SK-N-MC (cell line): ENCODE results near the gene SLC6A1.

Source experiments
- DNase-seq: peaks from one replicate; pipeline ENCODE4 v3.0.0-alpha.2; 2011; ENCODE audit warnings: low read depth, low spot score
- H3K27ac ChIP-seq: fragments of 200-600 bp; sonication (generic); 2 replicates; pipeline ENCODE4 v1.5.1; 2016; ENCODE audit warnings: mixed run types
- H3K36me3 ChIP-seq: fragments of 200-600 bp; sonication (generic); 2 replicates; pipeline ENCODE4 v1.6.1; 2017; ENCODE audit warnings: antibody characterized with exemption, low read length, mixed read lengths; ENCODE audit not compliant: insufficient read depth
- H3K4me3 ChIP-seq: fragments of 200-600 bp; sonication (generic); 2 replicates; pipeline ENCODE4 v1.5.1; 2016
- H3K9ac ChIP-seq: fragments of 200-600 bp; sonication (generic); 2 replicates; pipeline ENCODE4 v1.8.0; 2017; ENCODE audit warnings: mixed run types, mixed read lengths; ENCODE audit not compliant: insufficient read length
- H3K9me3 ChIP-seq: fragments of 200-600 bp; sonication (generic); 2 replicates; pipeline ENCODE4 v1.6.1; 2017; ENCODE audit warnings: low read depth, mild to moderate bottlenecking, antibody characterized with exemption, low read length, moderate library complexity, mixed read lengths
- EZH2 ChIP-seq: fragments of 200-600 bp; sonication (generic); IDR thresholded peaks from one replicate; pipeline ENCODE4 v1.6.1; 2017; ENCODE audit warnings: antibody characterized with exemption
- FOXP2 ChIP-seq: optimal IDR thresholded peaks from 2 replicates; pipeline ENCODE3; 2011; ENCODE audit warnings: mild to moderate bottlenecking, moderate library complexity; ENCODE audit not compliant: insufficient read depth; ENCODE audit errors: extremely low read length, control extremely low read depth
- POLR2AphosphoS5 ChIP-seq: IDR thresholded peaks from 2 replicates; pipeline ENCODE4 v1.6.1; 2012; ENCODE audit warnings: mild to moderate bottlenecking, low read depth, low read length, borderline replicate concordance

The SLC6A1 gene

DNA sequence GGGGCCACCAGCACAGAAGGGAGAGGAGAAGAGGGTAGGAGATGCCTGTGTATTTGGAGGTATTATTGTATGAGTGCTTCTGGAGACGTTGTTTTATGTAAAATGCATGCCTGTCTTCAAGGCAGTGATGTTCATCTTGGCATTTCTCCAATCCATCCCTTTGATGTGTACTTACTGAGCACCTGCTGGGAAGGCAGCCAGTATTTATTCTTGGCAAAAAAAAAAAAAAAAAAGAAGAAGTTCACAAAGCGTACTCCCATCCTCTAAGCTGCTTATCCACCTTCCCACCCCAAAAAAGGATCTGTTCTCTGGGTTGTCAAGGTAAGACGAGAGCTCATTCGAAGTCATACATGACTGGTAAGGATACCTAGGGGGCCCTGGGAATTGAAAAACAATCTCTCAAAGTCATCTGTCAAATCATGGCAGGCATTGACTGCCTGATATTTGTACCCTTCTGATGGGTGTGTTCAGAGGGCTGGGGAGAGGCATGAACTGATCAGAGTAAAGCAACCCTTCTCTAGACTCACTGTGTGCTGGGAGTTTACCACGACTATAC lies 30.0 kb upstream of the SLC6A1 start:
- no peak overlapping the region for H3K27ac ChIP-seq
- DNase-seq = no peak
- TF ChIP-seq FOXP2 (no peak), EZH2 (no peak), POLR2AphosphoS5 (no peak)

DNA sequence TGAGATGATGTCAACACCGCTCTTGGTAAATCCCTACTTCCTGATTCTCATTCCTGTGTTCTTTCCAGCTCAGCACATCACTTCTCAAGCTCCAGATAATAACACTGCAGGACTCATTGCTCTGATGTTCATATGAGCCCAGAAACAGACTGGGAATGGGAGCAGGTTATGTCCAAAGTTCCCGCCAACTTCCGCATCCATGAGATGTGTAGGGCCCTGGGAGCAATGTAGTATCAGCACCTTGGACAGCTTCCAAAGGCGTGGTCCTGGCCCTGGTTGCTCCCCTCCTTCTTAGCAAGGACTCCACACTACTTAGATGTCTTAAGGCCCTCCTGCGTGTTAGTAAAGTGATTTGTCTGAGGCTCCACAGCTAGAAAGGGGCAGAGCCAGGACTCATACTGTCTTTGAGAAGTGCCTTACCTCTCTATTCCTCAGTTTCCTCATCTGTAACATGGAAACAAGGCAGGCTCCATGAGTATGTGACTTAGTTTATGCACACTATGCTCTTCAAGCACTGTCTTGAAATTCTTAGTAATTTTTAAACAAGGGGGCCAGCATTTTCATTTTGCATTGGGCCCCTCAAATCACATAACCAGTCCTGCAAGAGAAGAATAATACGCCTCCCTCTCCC lies 27.9 kb upstream of the SLC6A1 start:
- no peaks in the 10 kb centered on the region for H3K36me3 ChIP-seq
- H3K27ac ChIP-seq = no peak overlapping the region
- TF ChIP-seq POLR2AphosphoS5 = no peak
- no peak for TF ChIP-seq FOXP2
- TF ChIP-seq EZH2 = no peak
- H3K4me3 ChIP-seq = no peak overlapping the region
- no peaks in the 10 kb centered on the region for H3K9me3 ChIP-seq
- peak; percentile 0 for DNase-seq
- H3K9ac ChIP-seq = no peak overlapping the region

More for the DNA sequence above, 30.0 kb upstream of the SLC6A1 start:
- Histone ChIP-seq H3K36me3 (no peaks in the 10 kb centered on the region), H3K9ac (no peak overlapping the region), H3K9me3 (no peaks in the 10 kb centered on the region), H3K4me3 (no peak overlapping the region)

DNA sequence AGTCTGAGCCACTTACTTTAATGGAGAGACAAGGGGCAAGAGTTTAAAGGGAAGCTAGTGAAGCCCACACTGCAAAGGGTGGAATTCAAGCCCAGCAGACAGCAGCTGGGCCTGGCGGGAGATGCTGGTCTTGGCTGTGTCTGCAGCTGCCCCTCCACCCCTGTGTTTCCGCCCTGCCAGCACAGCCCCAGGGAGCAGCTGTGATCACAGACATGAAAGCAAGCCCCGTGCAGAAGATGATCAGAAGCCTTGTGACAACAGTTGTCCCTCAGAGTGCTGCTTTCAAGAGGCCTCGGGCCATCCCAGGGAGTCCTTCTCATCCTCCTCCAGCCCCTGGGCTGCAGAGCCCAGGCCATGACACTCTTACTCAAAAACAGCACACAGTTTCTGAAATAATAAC lies 24.1 kb upstream of the SLC6A1 start:
- no peak for DNase-seq
- H3K36me3 ChIP-seq = no peaks in the 10 kb centered on the region
- no peak overlapping the region for H3K4me3 ChIP-seq
- TF ChIP-seq POLR2AphosphoS5 = no peak
- no peak for TF ChIP-seq EZH2
- TF ChIP-seq FOXP2 = no peak
- no peak overlapping the region for H3K9ac ChIP-seq
- no peak overlapping the region for H3K27ac ChIP-seq
- no peaks in the 10 kb centered on the region for H3K9me3 ChIP-seq

DNA sequence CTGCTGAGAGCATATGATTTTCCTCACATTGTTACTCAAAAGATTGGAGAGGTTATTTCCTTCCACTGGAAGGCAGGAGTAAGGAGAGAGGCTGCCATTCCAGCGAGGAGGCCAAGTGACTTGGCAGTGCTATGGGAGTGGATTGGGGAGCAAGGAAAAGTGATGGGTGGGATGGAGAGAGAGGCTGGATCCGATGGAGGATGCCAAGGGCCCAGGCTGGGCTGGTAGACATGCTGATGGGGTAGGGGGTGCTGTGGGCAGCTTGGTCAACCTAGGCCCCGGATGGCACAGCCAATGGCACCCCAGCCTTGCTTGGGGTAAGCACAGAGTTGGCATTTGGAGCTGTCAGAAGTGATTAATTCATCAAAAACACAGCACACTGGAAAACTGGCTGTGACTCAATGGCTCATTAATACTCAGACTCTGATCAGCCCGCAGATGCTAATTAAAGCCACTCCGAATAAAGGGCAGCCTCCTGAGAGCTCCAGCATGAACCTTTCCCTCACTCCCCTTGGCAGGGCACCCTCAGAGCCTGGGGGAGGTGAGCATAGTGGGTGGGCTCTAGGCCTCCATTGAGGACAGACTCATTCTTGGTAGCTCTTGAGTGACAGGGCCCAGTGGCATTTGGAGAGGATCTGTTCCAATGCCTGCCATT lies 22.1 kb upstream of the SLC6A1 start:
- TF ChIP-seq FOXP2 (no peak), POLR2AphosphoS5 (no peak), EZH2 (no peak)
- DNase-seq = no peak
- H3K36me3 ChIP-seq = no peaks in the 10 kb centered on the region
- no peaks in the 10 kb centered on the region for H3K9me3 ChIP-seq
- H3K9ac ChIP-seq = no peak overlapping the region
- no peak overlapping the region for H3K27ac ChIP-seq
- no peak overlapping the region for H3K4me3 ChIP-seq

DNA sequence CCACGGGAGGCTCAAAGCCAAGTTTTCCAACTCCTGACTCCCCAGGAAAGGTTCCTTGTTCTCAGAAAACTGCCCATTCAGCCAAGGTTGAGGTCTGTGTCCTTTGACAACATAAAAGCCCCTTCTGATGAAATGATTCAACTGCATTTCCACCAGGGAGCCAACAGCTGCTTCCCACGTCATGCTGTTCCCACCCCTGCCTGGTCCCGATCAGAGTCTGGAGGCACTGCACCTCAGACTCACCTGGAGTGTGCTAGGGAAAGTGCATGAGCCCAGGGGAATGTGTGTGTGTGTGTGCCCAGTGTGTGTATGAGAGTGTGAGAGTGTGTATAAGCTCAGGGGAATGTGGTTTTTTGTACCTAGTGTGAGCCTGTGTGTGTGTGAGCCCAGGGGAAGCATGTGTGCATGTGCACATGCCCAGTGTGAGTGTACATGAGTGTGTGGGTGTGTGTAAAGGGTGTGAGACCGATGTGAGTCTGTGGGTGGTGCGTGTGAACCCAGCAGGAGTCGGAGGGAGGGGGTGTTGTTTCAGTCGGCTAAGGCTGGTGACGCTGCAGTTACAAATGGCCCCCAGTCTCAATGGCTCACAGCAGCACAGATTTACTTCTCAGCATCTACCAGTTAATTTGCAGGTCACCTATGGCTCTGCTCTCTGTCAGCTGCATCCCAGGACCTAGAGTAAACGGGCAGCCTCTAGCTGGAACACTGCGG lies 20.3 kb upstream of the SLC6A1 start:
- H3K27ac ChIP-seq = no peak overlapping the region
- no peak overlapping the region for H3K4me3 ChIP-seq
- no peaks in the 10 kb centered on the region for H3K36me3 ChIP-seq
- TF ChIP-seq POLR2AphosphoS5 (no peak), FOXP2 (no peak), EZH2 (no peak)
- H3K9me3 ChIP-seq = no peaks in the 10 kb centered on the region
- H3K9ac ChIP-seq = no peak overlapping the region
- no peak for DNase-seq

DNA sequence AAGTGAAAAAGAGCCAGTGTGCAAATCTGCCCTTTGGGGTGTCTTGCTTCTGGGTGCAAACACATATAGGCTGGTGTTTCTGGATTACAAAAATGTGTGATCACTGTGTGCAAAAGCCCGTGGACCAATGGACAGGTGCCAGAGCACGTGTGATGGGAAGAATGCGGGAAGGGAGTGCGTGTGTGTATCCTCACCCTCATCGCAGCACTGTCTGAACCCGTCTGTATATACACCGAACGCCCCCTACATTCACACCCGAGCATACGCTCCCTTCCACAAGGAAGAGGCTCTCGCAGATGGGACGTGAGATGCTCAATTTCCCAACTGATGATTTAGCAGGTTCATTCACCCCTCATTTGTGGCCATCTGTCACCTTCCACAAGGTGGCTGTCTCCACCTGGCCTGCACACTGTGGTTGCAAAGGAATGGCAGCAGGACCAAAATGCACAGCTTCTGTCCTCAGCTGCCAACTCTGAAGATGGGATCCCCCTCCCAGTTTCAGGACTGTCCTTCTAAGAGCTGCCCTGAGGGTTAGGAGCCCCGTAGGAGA lies 19.4 kb upstream of the SLC6A1 start:
- H3K9me3 ChIP-seq = no peaks in the 10 kb centered on the region
- H3K9ac ChIP-seq = no peak overlapping the region
- H3K4me3 ChIP-seq = no peak overlapping the region
- no peak overlapping the region for H3K27ac ChIP-seq
- H3K36me3 ChIP-seq = no peaks in the 10 kb centered on the region
- TF ChIP-seq FOXP2 = no peak
- TF ChIP-seq POLR2AphosphoS5 = no peak
- TF ChIP-seq EZH2 = no peak
- no peak for DNase-seq

DNA sequence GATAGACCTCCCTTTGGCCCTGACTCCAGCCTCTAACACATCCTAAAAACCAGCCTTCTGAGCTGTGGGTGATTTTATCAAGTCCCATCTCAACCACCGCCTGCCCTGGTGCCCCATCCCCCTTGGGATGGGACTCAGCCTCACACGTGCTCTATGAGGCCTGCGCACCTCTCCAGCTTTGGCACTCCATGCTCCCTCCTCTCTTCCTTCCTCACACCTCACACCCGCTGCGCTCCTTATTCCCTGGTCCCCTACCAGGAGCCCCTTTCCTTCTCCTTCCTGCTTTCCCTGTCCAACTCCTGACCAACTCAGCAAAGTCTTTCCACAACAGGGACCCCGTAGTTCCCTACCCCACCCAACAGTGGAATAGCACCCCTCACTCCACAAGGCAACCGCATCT lies 18.4 kb upstream of the SLC6A1 start:
- Histone ChIP-seq H3K4me3 (no peak overlapping the region), H3K27ac (no peak overlapping the region), H3K36me3 (no peaks in the 10 kb centered on the region), H3K9ac (no peak overlapping the region), H3K9me3 (no peaks in the 10 kb centered on the region)
- TF ChIP-seq FOXP2 (no peak), POLR2AphosphoS5 (no peak), EZH2 (no peak)
- DNase-seq = no peak

DNA sequence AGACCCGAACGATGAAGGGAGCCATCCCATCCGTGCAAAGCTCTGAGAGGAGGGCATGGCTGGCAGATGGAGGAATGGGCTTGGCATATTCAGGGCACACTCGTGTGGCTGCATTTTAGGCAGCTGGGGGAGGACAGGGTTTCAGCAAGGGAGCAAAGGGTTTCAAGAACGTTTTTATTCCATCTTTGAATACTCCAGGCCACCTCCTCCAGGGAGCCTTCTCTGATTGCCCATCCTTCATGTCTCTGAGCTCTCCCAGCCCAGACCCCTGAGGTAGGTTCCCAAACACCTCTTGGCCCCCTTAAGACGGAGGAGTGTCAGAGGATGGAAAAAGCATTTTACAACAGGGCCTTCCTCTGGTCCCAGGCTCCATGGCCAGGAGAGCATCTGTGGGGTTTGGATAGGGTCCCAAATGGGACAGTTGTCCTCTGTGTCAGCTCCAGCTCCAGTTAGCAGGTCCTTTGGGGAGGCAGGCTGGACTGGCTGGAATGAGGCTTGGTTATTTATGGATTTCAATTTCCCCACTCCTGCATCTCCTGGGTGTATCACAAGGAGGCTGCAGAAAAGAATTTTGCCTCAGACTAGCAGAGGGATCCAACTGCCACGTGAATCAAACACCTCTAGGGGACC lies 17.7 kb upstream of the SLC6A1 start:
- DNase-seq = no peak
- TF ChIP-seq POLR2AphosphoS5 (no peak), EZH2 (no peak), FOXP2 (no peak)
- Histone ChIP-seq H3K9ac (no peak overlapping the region), H3K4me3 (no peak overlapping the region), H3K27ac (no peak overlapping the region), H3K9me3 (no peaks in the 10 kb centered on the region), H3K36me3 (no peaks in the 10 kb centered on the region)
